GM18508 (cell line): ENCODE results near the gene ROMO1.

Source experiments
- ATAC-seq: cut with Tn5 transposase; IDR thresholded peaks from one replicate; pipeline ENCODE4 v1.9.1; 2021; ENCODE audit warnings: moderate number of reproducible peaks; ENCODE audit not compliant: insufficient read depth, unreplicated experiment

The ROMO1 gene

DNA sequence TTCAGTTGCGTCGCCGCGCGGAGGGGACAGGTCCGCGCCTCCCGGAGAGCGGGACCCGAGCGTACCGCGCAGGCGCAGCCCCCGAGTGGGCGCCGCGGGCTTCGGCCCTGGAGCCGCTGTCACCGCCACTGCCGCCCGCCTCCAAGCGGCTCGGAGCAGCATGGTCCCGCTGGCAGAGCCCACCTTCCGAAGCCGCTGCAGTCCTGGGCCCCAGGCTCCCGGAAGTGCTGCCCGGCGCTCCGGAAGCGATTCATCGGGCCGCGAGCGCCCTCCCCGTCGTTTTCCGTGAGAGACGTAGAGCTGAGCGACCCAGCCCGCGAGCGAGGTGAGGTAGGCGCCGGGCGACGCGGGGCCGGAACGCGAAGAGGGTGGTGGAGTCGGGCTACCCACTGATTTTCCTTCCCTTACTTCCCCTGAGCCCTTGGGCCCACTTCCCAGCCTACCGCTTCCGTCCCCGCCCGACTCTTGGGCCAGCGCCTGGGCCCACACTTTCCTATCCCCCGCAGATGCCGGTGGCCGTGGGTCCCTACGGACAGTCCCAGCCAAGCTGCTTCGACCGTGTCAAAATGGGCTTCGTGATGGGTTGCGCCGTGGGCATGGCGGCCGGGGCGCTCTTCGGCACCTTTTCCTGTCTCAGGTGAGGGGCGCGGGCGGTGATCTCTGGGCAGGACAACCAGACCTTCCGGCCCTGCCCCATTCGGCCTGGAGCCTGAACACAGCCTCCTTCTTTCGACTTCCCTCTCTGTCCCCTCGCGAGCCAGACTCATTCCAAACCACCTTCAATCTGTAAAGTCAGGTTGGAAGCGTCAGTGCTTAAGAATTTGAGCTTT lies at the start of gene ROMO1, which contains the start of gene NFS1:
ROMO1 (plus strand) TSS at position 279 of the 830 bp plus-strand sequence; CDS start at position 507, 228 bp downstream.
NFS1 (minus strand) TSS at position 226 of the 830 bp plus-strand sequence; CDS start at position 162, 64 bp downstream.
- no peak for ATAC-seq

GRCh38 chr20:35650632-35651031 lies 48.6 kb upstream of the ROMO1 start:
- no peak for ATAC-seq

GRCh38 chr20:35651958-35652357 lies 47.2 kb upstream of the ROMO1 start:
- ATAC-seq: no peak

DNA sequence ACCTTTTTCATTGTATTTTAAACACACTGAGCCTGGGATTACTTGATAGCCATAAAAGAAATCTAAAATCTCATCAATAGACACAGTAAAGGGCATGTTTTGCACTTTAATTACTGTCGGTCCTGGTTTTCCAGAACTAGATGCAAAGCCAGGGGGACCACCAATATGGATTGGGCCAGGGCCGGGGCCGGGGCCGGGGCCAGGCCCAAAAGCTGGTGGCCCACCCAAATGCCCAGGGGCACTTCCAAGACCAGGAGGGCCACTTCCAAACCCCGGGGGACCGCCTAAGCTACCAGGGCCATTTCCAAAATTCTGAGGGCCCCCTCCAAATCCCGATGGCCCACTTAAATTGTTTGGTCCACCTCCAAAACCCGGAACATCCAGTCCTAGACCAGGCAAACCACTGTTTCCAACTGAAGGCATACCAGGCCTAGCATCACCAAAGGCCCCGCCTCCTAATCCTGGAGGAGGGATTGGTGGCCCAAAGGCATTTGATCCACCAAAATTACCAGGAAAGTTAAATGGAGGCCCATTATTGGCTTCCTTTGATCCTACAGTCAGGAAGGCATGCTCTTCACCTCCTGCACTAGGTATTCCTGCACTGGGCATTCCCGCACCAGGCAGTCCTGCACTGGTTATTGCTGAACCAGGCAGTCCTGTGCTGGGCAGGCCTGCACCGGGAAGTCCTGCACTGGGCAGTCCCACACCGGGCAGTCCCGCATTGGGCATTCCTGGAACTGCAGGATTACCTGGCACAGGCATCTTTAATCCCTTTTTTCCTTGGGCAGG lies 46.4 kb upstream of the ROMO1 start:
- no peak for ATAC-seq

DNA sequence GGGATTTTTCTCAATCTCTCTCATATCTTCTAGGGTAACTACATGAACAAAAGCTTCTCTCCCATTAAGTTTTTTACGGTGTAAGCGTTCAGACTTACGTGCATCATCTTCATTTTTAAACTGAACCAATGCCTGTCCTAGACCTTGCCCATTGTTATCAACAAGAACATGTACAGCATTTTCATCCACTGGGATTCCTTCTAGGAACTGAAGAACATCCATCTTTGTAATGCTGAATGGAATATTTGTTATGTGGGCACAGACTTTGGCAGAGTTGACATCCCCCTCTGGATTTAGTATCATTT lies 45.8 kb upstream of the ROMO1 start:
- ATAC-seq: no peak

DNA sequence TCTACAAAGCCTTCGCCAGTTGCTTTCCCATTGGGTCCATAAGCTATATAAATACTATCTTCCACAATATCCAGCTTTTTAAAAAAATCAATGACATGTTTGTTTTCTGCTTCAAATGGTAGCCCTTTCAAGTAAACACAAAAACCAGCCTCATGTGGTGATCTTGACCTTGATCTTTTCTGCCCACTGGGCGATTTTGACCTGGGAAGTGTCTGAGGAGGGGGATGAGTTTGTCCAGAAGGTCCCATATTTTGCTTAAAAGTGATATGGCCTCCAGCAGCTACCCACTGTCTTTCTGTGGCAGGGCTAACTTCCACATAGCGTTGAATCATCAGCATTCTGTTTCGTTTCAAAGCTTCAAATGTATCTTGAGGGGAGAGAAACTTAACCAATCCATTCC lies 45.3 kb upstream of the ROMO1 start:
- no peak for ATAC-seq

DNA sequence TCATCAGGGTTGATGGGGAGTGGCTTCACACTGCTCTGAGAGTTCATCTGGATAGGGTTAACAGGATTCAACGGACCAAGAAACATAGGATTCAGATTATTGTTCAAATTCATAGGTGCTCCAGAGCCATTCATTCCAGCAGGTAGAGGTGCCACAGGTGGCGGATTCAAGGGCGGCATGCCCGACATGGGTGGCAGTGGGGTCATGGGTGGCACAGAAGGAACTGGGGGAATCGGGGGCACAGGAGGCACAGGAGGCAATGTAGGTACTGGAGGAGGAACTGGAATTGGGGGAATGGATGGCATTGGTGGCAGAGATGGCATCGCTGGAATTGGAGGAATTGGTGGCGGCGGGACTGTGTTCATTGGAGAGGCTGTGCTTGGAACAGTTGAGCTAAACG lies 44.8 kb upstream of the ROMO1 start:
- ATAC-seq: no peak

- ATAC-seq: no peak
These were observed 41.9 kb upstream of the ROMO1 start for GRCh38 chr20:35657271-35657670.

GRCh38 chr20:35660122-35660937 lies 38.9 kb upstream of the ROMO1 start:
- ATAC-seq: no peak

GRCh38 chr20:35661053-35661452 lies 38.2 kb upstream of the ROMO1 start:
- no peak for ATAC-seq

GRCh38 chr20:35661908-35662307 lies 37.3 kb upstream of the ROMO1 start:
- ATAC-seq: no peak

DNA sequence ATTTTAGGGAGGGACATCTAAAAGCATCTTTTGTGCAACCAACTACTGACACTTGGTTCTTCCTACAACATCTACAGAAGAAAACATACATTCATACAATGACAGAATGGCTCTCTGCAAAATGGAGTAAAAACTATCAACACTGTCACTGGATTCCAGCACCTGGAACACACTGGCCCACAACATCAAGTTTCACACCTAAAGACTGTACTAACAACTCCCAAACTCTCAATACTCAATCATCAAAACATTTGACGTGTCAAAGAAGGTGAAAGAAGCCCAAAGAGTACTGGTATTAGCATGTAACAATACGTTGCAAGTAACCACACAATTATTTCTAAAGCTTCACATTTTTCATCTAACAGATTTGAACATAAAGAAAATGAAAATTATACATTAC lies 36.7 kb upstream of the ROMO1 start:
- no peak for ATAC-seq

GRCh38 chr20:35663516-35664465 lies 35.4 kb upstream of the ROMO1 start:
- ATAC-seq: no peak

GRCh38 chr20:35664466-35665206 lies 34.6 kb upstream of the ROMO1 start, which contains the start of the genes CPNE1 and RBM12:
Gene CPNE1, minus strand, starts transcription at chr20:35664900. Its CDS starts 31,977 bp downstream, at chr20:35632923.
Gene RBM12, minus strand, starts transcription at chr20:35664900. Its CDS starts 9,578 bp downstream, at chr20:35655322.
- ATAC-seq: no peak

DNA sequence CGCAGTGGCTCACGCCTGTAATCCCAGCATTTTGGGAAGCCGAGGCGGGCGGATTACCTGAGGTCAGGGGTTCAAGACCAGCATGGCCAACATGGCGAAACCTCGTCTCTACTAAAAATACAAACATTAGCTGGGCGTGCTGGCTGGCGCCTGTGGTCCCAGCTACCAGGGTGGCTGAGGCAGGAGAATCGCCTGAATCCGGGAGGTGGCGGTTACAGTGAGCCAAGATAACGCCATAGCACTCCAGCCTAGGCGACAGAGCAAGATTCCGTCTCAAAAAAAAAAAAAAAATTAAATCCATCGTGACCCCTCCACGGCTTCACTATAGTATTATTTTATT lies 33.3 kb upstream of the ROMO1 start:
- ATAC-seq: no peak

DNA sequence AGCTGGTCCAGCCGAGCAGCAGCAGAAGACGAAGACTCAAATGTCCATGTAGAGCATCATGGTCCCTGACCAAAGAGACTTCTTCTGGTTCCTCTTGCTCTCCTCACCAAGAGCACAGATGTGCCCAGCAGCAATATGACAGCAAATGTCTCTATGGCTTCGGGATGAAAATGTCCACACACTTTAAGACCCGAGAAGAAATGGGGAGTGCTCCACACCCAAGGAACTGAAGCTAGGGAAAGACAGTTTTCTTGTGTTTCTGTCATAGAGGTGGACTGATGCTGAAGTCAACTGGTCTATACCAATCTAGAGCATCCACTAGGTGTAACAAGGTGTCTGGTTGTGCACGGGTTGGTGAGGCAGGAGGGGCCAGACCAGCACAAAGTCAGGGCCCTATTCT lies 30.0 kb upstream of the ROMO1 start:
- ATAC-seq: no peak

GRCh38 chr20:35669681-35670080 lies 29.5 kb upstream of the ROMO1 start:
- ATAC-seq: no peak

- ATAC-seq: no peak
These were observed 25.3 kb upstream of the ROMO1 start for GRCh38 chr20:35673884-35674283.

- ATAC-seq: no peak
These were observed 24.3 kb upstream of the ROMO1 start for GRCh38 chr20:35674921-35675320.
